Testis (tissue), 2 donors: ENCODE data around the gene TSPYL2.

ENCODE experiments used
- POLR2A ChIP-seq: fragments of 450-650 bp; IDR thresholded peaks from one replicate; pipeline ENCODE4 v1.6.1; 2017; ENCODE audit warnings: antibody characterized with exemption, mild to moderate bottlenecking, moderate library complexity
- TF ChIP-seq, protein P1 (sequence below), 3 experiments: fragments of 450-650 bp in 2 of 3; fragments of 200-600 bp in 1 of 3; sonication (generic) in 1 of 3; IDR thresholded peaks; one replicate each; pipeline ENCODE4 v1.5.1; 2016 to 2019; ENCODE audit warnings: antibody characterized with exemption in 3 of 3, mild to moderate bottlenecking in 2 of 3, moderate library complexity in 1 of 3

GRCh38 chrX:53094582-53094905 is 12.4 kb downstream of the TSPYL2 start:
- TF ChIP-seq, protein P1, sequence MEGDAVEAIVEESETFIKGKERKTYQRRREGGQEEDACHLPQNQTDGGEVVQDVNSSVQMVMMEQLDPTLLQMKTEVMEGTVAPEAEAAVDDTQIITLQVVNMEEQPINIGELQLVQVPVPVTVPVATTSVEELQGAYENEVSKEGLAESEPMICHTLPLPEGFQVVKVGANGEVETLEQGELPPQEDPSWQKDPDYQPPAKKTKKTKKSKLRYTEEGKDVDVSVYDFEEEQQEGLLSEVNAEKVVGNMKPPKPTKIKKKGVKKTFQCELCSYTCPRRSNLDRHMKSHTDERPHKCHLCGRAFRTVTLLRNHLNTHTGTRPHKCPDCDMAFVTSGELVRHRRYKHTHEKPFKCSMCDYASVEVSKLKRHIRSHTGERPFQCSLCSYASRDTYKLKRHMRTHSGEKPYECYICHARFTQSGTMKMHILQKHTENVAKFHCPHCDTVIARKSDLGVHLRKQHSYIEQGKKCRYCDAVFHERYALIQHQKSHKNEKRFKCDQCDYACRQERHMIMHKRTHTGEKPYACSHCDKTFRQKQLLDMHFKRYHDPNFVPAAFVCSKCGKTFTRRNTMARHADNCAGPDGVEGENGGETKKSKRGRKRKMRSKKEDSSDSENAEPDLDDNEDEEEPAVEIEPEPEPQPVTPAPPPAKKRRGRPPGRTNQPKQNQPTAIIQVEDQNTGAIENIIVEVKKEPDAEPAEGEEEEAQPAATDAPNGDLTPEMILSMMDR (IDR thresholded peaks at IDR 0.05) = no peak
- no peak for TF ChIP-seq POLR2A
